Measurements from ENCODE around the gene HOXA4.

DNA sequence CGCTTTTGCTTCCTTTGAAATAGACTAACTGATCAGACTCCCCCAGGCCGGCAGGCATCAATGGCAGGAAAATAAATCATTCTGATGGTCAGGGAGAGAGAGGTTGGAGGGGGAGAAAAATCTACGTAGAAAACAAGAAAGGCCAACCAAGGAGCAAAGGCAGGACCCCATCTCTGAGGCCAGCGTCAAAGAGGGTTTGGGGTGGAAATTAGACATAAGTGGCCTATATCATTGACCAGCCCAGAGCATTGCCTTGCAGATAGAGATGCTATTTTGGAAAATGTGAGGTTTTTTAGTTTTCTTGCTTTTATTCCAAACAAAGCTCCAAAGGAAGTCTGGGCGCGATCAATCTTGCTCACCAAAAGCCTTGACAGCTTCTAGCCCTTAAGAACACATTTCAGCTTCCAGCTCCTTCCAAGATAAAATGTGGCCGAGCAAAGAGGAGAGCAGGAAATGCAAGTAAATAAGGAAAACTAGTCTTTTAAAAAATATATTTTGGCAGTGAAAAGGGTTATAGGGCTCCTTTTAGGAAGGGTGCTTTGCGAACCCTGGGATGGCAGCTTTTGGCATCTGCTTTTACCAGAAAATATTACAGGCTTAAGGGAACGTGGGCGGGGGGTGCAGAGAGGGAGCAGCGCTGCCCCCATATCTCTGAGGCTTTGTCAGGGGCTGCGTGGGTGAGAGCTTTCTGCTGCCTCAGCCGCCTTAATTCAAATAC is 26.1 kb downstream of the HOXA4 start:
- TF ChIP-seq, protein P1, sequence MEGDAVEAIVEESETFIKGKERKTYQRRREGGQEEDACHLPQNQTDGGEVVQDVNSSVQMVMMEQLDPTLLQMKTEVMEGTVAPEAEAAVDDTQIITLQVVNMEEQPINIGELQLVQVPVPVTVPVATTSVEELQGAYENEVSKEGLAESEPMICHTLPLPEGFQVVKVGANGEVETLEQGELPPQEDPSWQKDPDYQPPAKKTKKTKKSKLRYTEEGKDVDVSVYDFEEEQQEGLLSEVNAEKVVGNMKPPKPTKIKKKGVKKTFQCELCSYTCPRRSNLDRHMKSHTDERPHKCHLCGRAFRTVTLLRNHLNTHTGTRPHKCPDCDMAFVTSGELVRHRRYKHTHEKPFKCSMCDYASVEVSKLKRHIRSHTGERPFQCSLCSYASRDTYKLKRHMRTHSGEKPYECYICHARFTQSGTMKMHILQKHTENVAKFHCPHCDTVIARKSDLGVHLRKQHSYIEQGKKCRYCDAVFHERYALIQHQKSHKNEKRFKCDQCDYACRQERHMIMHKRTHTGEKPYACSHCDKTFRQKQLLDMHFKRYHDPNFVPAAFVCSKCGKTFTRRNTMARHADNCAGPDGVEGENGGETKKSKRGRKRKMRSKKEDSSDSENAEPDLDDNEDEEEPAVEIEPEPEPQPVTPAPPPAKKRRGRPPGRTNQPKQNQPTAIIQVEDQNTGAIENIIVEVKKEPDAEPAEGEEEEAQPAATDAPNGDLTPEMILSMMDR (IDR thresholded peaks at IDR 0.05), result no peak
- no peak for TF ChIP-seq POLR2A (IDR thresholded peaks at IDR 0.05)
